ELF-1 (cell line): ENCODE results near the gene CLDN16.

Experiments
- DNase-seq: peaks from one replicate; pipeline ENCODE4 v3.0.0-alpha.2; 2016; ENCODE audit warnings: low read depth, low spot score

The CLDN16 gene

GRCh38 chr3:190442240-190442639 is 54.3 kb downstream of the CLDN16 start:
- no peak for DNase-seq

GRCh38 chr3:190443257-190443656 is 55.3 kb downstream of the CLDN16 start:
- DNase-seq: no peak

DNA sequence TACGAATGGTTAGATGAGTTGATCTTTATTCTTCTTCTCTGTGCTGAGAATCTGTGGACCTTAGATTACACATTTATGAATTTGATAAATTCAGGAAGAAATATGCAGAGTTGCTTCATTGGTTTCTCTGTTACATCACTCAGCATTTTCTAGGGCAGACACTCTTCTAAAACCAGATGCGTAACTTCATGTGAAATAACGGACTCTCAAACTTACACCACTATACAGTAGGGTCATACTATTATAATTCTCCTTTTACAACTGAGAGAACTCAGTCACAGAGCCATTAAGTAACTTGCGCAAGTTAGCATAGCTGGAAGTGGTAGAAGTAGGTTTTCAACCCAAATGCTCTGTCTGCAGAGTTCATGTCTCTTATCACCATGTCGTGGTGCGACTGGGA is 56.0 kb downstream of the CLDN16 start:
- DNase-seq: no peak

- DNase-seq: no peak
Measured at GRCh38 chr3:190444576-190445145, 56.7 kb downstream of the CLDN16 start.

GRCh38 chr3:190446573-190447279 is 58.8 kb downstream of the CLDN16 start:
- DNase-seq: no peak

- no peak for DNase-seq
Measured at GRCh38 chr3:190448256-190448655, 60.3 kb downstream of the CLDN16 start.

GRCh38 chr3:190449801-190450200 is 61.8 kb downstream of the CLDN16 start, which contains the start of gene TMEM207:
Gene TMEM207, minus strand, starts transcription at chr3:190449901. Its CDS starts 92 bp downstream, at chr3:190449809.
- DNase-seq: no peak

DNA sequence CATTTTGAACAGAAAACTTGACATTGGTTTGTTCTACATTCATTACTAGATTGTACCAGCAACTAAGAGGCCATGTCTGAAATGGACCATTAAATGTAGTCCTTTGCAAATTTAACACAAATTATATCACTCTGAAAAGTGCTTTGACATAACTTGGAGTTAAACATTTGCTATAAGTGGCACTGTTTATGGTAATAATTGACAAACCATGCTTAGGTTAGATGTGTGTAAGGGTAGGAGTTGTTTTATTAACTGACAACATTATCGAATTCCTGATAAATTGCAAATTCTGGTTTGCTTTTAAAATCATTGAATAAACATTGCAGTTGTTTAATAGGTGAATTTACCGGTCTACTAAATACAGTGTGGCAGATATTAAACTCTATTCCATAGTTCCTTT is 67.9 kb downstream of the CLDN16 start:
- no peak for DNase-seq

- DNase-seq: no peak
Measured at GRCh38 chr3:190456770-190457169, 68.8 kb downstream of the CLDN16 start.

- no peak for DNase-seq
Measured at GRCh38 chr3:190458040-190458439, 70.1 kb downstream of the CLDN16 start.
